CD4-positive, alpha-beta T cell treated with Interleukin-6 at 100 ng/mL for 8 hours (primary cell): ENCODE results near the gene KRT40.
"Not testable (repeated sequence)": the region's sequence is repeated elsewhere in the genome, so short reads cannot be mapped to it uniquely, and the experiment has no call there.

Experiments
- DNase-seq: peaks from one replicate; pipeline ENCODE4 v3.0.0-alpha.2; 2020; ENCODE audit warnings: mixed read lengths, low spot score

KRT40 gene

GRCh38 chr17:40984226-40984625 lies at the start of gene KRT40:
Gene KRT40, minus strand, starts transcription at chr17:40984326. Its CDS starts 53 bp downstream, at chr17:40984273.
- no peak for DNase-seq

GRCh38 chr17:41029633-41030245 lies 45.6 kb upstream of the KRT40 start, which contains the start of gene KRTAP1-4:
Gene KRTAP1-4, minus strand, starts transcription at chr17:41030195. Its CDS starts 117 bp downstream, at chr17:41030078.
- DNase-seq: no peak

- no peak for DNase-seq
Observed at GRCh38 chr17:41026715-41027471, 42.8 kb upstream of the KRT40 start, which contains the start of gene KRTAP1-5. Gene KRTAP1-5, minus strand, starts transcription at chr17:41027208. Its CDS starts 53 bp downstream, at chr17:41027155.

GRCh38 chr17:41024697-41025096 lies 40.6 kb upstream of the KRT40 start:
- no peak for DNase-seq

- DNase-seq: no peak
Observed at GRCh38 chr17:41020336-41020735, 36.2 kb upstream of the KRT40 start.

- DNase-seq: no peak
Observed at GRCh38 chr17:41019415-41019814, 35.3 kb upstream of the KRT40 start.

GRCh38 chr17:41018541-41018940 lies 34.4 kb upstream of the KRT40 start:
- no peak for DNase-seq

GRCh38 chr17:41016578-41017215 lies 32.6 kb upstream of the KRT40 start:
- no peak for DNase-seq

- DNase-seq: no peak
Observed at GRCh38 chr17:41015454-41015853, 31.3 kb upstream of the KRT40 start.

- no peak for DNase-seq
Observed at GRCh38 chr17:41013606-41014005, 29.5 kb upstream of the KRT40 start.

GRCh38 chr17:41013181-41013580 lies 29.1 kb upstream of the KRT40 start:
- DNase-seq: no peak

- no peak for DNase-seq
Observed at GRCh38 chr17:41012326-41013120, 28.4 kb upstream of the KRT40 start.

- no peak for DNase-seq
Observed at GRCh38 chr17:41010441-41010840, 26.3 kb upstream of the KRT40 start.

GRCh38 chr17:41009936-41010335 lies 25.8 kb upstream of the KRT40 start:
- DNase-seq: no peak

- no peak for DNase-seq
Observed at GRCh38 chr17:41009301-41009760, 25.2 kb upstream of the KRT40 start.

GRCh38 chr17:41008811-41009210 lies 24.7 kb upstream of the KRT40 start, which contains the start of gene KRTAP3-1:
Gene KRTAP3-1, minus strand, starts transcription at chr17:41009128. Its CDS starts 54 bp downstream, at chr17:41009074.
- DNase-seq: no peak

GRCh38 chr17:41004397-41004796 lies 20.3 kb upstream of the KRT40 start:
- DNase-seq: no peak

- DNase-seq: no peak
Observed at GRCh38 chr17:41003926-41004325, 19.8 kb upstream of the KRT40 start.

GRCh38 chr17:41002814-41003213 lies 18.7 kb upstream of the KRT40 start:
- DNase-seq: no peak

- DNase-seq: no peak
Observed at GRCh38 chr17:41001795-41002194, 17.7 kb upstream of the KRT40 start.

- not testable (repeated sequence) for DNase-seq
Observed at GRCh38 chr17:40999563-40999962, 15.4 kb upstream of the KRT40 start, which contains the start of gene KRTAP3-2. Gene KRTAP3-2, minus strand, starts transcription at chr17:40999906. Its CDS starts 53 bp downstream, at chr17:40999853.

- DNase-seq: no peak
Observed at GRCh38 chr17:40997361-40997760, 13.2 kb upstream of the KRT40 start.
